OCI-M1 (cell line): ENCODE measurements around the gene HDGF.
A peak's percentile ranks its signal among the peaks of the same experiment; 100 is the strongest.

Experiments used
- DNase-seq: peaks from one replicate; lab custom pipeline; 2025; lab: John Stamatoyannopoulos, UW

HDGF gene

GRCh38 chr1:156751451-156751756, at the start of gene HDGF:
TSS of gene HDGF (minus strand) at chr1:156751675. CDS start at chr1:156751429, 246 bp downstream.
- no peak for DNase-seq

- peak; percentile 83 for DNase-seq
Observed at GRCh38 chr1:156797212-156797871, 45.9 kb upstream of the HDGF start.

GRCh38 chr1:156796340-156797097, 45.0 kb upstream of the HDGF start:
- DNase-seq: peak; percentile 93

- DNase-seq: peak; percentile 86
Observed at GRCh38 chr1:156795787-156796186, 44.3 kb upstream of the HDGF start.

GRCh38 chr1:156795374-156795733, 43.9 kb upstream of the HDGF start:
- no peak for DNase-seq

GRCh38 chr1:156794506-156795373, 43.3 kb upstream of the HDGF start:
- DNase-seq: no peak

- DNase-seq: no peak
Observed at GRCh38 chr1:156789621-156790318, 38.3 kb upstream of the HDGF start.

GRCh38 chr1:156788136-156788535, 36.7 kb upstream of the HDGF start:
- DNase-seq: no peak

- no peak for DNase-seq
Observed at GRCh38 chr1:156786640-156787039, 35.2 kb upstream of the HDGF start.

- no peak for DNase-seq
Observed at GRCh38 chr1:156785458-156785857, 34.0 kb upstream of the HDGF start.

GRCh38 chr1:156781585-156782186, 30.2 kb upstream of the HDGF start:
- no peak for DNase-seq

GRCh38 chr1:156777573-156777972, 26.1 kb upstream of the HDGF start:
- no peak for DNase-seq

GRCh38 chr1:156776942-156777341, 25.5 kb upstream of the HDGF start:
- peak; percentile 40 for DNase-seq

- no peak for DNase-seq
Observed at GRCh38 chr1:156775799-156776198, 24.3 kb upstream of the HDGF start.

GRCh38 chr1:156773607-156774006, 22.1 kb upstream of the HDGF start:
- DNase-seq: no peak

- DNase-seq: peak; percentile 62
Observed at GRCh38 chr1:156772728-156773497, 21.4 kb upstream of the HDGF start.

GRCh38 chr1:156772222-156772621, 20.7 kb upstream of the HDGF start:
- DNase-seq: no peak

GRCh38 chr1:156768610-156769295, 17.3 kb upstream of the HDGF start:
- DNase-seq: no peak

GRCh38 chr1:156767879-156768604, 16.6 kb upstream of the HDGF start:
- DNase-seq: peak; percentile 52
